UCSD-AML1 (cell line): ENCODE data around the gene TSPAN3.

ENCODE experiments used
- DNase-seq: peaks from one replicate; lab custom pipeline; 2025; ENCODE audit not compliant: unreplicated experiment; lab: John Stamatoyannopoulos, UW

The TSPAN3 gene

DNA sequence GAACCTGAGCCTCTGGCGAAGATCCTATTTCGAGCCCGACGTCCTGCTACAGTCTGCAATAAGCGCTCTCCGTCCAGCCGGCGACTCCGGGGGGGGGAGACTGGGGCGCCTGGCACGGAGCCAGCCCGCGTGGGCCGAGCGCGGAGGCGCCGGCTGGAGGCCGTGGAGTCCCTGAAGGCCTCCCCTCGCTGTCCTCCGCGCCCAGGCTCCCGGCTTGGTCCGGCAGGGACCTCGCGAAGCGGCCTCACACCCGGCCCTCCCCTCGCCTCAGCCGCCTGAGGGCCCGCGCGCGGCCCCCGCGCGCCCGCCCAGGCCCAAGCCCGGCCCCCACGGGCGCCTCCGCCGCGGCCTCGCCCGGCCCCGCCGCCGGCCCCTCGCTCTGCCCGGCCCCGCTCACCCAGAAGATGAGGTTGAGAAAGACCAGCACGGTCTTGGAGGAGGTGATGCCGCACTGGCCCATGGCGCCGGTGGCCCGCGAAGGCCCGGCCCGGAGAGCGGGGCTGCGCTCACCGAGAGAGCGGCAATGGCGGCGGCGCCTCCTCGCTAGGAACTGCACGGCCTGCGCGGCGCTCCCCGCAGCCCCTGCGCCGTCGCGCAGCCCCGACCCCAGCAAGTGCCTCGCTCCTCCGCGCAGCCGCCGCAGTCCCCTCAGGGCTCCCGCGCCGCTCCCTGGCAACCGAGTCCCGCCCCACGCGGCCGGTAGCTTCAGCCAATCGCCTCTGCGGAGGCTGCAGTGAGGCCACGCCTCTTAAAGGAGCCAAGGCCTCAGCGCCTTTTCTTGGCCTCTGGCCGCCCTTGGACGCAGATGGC lies at the start of gene TSPAN3:
Gene TSPAN3, minus strand, starts transcription at position 615 of the 810 bp plus-strand sequence. Its CDS starts 155 bp downstream, at position 460.
- peak; percentile 93 for DNase-seq

DNA sequence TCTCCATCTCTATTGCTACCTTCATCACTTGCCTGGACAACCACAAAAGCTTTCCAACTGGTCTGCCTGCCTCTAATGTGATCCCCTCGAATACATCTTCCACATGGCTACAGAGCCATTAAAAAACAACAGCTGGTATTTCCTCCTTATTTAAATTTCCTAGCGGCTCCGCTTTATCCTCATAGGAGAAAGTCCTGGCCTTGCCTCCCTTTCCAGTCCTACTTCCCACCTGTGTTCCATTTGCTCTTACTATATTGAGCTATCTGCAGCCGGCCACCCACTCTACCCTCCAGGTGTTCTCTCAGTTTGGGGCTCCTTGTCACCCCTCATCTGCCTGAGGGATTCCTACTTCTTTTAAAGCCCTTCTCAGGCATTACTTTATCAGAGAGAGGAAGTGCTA lies 49.7 kb upstream of the TSPAN3 start:
- no peak for DNase-seq

DNA sequence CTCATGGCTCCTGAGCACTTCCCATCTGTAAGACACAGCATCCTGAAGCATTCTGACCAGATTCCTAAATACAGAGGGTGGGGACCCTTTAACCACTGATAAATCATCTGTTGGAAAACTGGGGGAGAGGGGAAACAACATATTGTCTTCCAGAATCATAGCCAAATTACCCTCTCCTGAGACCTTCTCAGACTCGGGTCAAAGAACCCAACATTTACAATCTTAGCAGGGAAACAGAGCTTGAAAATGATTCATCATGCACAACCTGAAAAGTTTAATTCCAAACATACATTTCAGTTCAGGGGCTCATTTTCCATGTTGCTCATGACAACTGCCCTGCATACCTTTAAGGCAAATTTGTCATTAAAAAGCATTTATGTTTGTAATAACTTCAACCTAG lies 48.5 kb upstream of the TSPAN3 start:
- DNase-seq, result no peak

DNA sequence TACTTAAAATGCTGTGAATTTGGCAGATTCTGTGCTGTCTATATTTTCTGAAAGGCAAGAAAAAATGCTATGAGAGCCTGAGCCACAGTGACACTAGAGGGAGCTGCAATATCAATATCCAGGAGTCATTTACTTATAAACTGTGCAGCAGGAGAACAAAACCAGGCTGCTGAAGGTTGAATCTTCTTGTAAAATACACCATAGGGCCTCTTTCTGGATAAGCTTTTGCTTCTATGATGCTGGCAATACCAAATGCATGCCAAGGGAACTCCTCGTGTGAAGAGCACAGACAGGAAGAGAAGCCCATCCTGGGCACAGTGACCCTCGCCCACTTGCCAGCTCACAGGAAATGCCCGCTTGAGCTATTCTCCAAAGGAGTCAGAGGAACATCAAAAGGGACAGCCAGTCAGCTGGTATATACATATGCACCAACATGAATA lies 48.0 kb upstream of the TSPAN3 start:
- DNase-seq, result peak; percentile 30

DNA sequence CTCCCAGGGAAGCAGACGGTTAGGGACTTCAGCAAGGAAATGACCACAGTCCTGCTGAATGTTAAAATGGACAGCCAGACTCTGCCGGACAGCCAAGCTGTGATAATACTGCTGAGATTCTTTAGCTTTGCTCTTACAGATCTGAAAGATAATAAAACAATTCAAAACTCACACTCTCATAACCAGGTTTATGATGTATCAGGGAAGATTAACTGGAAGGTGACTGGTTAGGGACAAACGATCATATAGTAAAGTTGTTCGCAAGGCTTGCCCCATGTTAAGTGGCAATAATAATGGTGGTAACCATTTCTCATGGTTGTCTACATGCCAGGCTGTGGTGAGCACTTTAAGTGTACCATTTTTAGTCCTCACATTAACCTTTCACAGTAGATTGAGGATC lies 44.3 kb upstream of the TSPAN3 start:
- no peak for DNase-seq

DNA sequence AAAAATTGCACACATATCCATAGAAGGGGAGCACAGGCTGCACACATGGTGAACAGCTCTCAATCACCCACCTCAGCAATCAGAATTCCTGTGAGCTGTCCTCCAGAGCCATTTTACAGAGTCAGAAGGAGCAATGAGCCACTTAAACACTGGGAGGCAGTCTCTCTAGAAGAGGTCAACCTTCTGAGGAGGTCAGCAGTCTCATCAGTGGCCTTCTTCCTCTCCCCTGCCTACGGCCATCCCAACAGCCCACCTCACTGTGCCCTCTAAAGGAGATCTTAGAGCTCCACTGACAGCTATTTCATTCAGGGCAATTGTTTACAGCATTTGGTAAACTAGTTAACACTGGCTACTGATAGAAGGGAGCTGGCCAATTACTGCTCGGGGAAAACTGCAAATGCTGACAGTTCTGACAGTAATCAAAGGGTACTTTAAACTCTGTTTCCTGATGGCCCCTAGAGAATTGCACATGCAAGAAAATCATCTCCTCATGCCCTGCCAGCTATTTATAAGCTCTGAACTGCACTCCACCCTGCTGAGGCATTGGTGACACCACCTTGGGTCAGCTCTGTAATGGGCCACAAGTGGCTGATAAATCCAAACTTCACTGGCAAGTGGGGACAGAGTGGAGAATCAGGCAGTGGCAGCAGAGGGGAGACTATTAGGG lies 42.1 kb upstream of the TSPAN3 start:
- no peak for DNase-seq

DNA sequence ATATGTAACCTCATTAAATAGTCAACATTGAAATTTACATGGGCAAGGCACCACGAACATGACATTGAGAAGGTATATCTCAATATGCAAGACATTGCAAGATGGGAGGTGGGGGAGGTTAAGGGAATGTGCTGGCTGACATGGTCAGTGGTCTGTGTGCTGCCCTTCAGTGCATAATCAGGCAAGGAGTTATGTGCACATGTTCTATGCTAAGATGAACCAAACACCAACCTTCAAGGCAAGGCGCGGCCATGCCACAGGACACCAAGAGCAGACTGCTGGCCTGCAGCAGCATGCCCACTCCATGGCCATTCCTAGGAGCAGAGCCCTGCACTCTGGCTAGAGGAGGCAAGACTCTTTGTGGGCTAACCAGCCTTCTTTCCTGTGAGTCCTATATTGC lies 40.9 kb upstream of the TSPAN3 start:
- DNase-seq, result no peak

DNA sequence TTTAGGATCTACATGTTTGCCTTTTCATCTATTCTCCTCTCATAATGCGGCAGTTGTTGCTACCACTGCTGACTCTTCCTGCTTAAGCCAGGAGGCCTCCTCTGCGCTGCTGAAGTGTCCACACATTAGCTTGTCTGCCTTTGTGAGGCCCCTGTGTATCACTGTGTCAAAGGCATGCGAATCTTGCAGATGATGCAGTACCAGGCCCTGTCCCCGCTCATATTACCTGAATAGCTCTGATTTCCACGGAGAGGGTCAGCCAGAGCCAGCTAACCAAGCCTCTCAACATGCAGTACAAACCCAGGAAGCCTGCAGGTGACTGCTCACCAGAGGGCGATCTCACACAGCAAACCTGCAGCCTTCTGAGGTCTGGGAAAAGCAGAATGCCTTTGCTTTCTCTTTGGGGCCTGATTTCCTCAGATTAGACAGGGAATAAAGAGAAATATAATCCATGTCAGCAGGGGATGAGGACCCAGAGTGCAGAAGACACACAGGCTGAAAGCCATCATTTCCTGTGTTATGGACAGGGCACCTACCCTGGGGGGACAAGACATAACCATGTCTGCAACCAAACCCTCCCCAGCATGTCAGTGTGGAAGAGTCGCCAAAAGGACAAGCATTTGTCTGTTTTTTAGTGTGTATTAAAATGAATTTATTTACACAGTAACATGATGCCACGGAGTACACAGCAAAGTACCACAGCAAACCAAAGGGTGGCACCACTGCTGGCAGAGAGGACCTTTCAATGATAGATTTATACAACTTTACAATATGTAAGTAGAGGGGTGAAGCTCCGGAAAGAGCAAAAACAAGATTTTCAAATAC lies 36.8 kb upstream of the TSPAN3 start:
- peak; percentile 37 for DNase-seq

DNA sequence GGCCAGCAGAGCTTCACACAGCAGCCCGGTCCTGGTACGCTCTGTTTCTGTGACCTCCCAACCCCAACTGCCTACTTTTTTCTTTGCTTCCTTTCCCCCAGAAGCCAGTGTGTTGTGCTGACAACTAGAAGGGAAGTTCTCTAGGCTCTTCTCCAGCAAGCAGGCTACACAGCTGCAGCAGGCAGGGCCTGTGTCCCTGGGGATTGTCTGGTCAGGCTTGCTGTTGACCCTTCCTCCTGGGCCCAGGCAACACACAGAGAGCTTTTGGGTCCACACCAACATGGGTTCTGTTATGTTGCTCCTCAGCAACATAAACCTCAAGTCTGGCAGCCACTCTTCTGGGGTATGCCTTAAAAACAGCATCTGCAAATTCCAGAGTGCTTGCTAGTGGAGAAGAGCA lies 36.2 kb upstream of the TSPAN3 start:
- DNase-seq, result no peak

DNA sequence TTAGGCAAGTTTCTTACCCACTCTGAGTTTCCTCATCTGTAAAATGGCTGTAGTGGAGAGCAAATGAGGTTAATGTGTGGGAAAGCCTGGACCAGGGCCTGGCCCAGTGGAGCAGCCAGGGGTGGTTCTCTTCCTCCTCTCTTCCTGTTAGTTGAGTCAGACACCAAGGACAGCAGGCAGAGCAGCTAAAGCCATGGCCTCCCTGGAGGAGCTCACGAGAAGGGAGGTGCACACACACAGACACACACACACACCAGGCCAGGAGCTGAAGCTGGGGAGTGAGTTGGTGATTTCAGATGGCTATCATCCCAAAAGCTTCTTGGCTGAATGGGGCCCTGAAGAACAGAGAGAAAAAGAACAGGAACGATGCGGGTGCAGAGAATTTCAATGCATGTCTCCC lies 33.2 kb upstream of the TSPAN3 start:
- no peak for DNase-seq

DNA sequence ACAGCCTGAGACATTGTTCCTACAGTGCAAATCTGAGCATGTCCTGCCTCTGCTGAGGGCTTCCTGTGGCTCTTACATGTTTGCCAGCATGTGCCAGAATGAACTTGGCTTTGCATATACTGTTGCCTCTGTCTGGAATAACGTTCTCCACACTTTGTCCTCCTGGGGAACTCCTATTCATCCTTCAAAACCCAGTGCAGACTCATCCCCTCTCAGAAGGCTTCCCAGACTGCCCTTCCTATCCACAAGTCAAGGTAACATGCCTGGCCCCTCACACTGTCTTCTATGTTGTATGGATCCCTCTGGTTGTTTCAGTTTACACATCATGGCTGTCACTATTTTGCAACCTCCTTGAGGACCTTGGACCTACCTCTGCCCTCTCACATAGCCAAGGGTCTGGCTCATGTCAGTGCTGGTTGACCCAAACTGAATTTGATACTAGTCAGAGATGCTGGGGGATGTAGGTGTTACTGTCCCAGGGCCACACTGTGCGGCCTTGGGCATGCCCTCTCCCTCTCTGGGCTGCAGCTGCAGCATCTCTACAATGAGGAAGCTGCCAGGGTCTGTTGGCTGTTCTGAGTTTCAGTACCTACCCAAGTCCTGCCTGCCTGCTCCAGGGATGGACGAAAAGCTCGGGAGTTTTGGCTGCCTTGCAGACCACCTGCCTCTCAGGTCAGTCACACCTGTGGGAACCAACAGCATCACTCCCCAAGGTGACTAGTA lies 29.0 kb upstream of the TSPAN3 start:
- no peak for DNase-seq

DNA sequence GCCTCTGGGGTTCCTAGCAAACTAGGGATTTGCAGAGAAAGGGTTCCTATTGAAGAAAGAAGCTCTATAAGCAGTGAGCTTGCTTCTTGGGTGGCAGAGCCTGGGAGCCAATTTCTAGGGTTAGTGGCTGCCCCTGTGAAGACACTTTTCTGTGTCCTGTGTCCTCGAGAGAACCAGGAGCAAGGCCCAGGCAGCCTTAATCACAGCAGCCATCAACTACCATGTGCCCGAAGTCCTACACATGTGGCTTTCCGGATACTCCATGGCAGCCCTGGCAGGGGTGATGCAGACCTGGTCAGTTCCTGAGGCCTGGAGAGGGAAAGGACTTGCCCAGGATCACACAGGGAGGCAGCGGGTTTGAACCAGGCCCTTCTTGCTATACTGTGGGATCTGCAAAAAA lies 27.7 kb upstream of the TSPAN3 start:
- no peak for DNase-seq

DNA sequence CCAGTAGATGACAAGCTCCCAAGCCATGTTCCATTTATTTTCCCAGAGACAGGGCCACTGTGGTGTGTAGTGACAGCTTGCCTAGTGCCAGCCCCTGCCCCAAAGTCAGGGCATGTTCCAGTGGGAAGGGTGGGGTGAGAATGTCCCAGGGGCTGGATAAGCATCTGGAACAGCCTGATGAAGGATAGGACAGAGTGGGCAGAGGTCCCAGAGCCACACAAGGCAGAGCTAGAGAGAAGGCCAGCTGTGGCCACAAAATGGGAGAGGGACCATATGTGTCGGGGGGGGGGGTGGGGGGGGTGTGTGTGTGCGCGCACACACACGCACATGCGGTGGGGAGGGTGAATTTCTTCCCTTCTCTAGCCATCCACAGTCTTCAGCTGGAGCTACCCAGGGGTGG lies 27.0 kb upstream of the TSPAN3 start:
- no peak for DNase-seq

DNA sequence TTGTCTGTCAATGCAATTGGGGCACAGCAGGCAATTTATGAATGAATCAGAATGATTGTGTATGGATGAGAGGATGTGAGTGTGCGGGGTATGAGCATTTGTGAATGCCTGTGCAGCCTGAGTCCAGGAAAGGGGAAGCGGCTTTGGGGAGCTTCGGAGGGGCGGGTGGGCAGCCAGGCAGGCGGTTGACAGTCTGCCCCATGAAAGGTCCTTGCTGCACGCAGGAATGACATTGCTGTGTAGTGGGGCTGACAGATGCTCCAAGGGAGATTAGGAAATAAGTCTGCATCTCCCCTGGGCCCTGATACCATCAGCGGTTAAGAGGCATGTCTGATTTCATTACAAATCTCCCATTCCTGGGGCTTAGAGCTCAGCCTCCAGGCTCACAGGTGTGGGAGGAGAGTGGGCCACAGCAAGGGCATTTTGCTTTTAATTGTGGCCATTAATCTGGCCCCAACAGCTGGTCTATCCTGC lies 26.4 kb upstream of the TSPAN3 start:
- no peak for DNase-seq

DNA sequence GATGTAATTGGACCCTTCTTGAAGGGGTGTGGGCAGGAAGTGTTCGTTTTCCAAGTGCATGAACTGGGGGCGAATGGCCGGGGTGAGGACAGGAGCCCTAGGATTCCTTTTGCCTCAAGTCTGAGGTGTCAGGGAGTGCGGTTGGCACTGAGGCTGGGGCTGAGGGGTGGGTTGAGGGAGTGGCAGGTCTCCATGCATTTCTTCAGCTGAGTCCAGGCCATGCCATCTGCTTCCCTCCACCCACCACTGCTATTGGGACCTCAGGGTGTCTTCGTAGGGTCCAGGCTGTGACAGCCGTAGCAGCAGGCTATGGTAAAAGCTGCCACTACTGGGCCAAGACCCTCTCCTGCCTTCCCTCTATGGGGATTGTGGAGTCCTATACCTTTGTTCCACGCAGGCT lies 25.6 kb upstream of the TSPAN3 start:
- DNase-seq, result no peak

DNA sequence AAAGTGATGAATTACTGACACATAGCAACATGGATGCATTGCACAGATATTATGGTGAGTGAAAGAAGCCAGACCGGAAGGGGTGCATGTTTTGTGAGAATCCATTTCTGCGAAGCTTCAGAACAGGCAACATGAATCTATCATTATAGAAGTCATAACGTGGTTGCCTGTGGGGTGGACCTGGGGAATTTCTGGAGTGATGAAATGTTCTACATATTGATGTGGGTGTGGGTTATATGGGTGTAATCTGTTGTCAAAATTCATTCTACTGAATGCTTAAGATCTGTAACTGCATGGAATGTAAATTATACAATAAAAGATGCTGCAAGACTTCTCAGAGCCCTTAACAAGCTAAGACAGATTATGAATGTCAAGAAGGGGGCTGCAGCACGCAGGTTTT lies 25.2 kb upstream of the TSPAN3 start:
- DNase-seq, result no peak

DNA sequence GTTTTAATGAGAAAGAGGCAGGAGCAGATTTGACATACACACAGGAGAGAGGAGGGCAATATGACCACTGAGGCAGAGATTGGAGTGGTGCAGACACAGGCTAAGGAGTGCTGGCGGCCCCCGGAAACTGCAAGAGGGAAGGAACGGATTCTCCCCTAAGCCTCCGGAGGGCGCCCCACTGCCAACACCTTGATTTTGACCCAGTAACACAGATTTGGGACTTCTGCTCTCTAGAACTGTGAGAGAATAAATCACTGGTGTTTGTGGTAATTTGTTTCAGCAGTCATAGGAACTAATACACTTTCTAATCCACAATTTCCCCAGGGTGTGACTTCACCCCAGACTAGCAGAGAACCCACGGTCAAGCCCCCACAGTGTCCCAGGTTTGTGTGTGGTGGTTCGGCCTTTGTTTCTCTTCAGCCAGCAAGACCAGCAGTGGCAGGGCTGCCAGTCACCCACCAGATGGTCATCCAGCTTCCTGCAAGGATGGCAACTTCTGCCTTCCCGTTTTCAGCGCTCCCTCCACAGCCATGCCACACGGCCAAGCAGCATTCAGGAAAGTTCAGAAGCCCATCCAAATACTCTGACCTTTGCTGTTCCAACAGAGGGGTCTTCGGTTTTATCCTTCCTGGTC lies 23.6 kb upstream of the TSPAN3 start:
- DNase-seq, result no peak

DNA sequence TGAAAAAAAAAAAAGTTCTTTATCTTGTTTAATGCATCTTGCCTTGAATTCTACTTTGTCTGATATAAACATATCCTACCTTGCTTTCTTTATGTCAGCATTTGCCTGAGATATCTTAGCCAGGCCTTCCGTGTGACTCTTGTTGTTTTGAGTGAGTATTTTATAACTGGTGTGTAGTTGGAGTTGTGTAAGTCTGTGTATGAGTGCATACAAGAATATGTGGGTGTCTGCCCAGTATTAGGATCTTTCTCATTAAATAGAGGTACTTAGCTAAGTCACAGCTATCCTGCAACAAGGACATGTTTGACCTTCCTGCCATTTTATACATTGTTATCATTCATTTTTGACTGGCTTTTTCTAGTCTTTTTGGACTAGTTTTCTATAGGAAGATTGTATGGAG lies 22.5 kb upstream of the TSPAN3 start:
- no peak for DNase-seq

DNA sequence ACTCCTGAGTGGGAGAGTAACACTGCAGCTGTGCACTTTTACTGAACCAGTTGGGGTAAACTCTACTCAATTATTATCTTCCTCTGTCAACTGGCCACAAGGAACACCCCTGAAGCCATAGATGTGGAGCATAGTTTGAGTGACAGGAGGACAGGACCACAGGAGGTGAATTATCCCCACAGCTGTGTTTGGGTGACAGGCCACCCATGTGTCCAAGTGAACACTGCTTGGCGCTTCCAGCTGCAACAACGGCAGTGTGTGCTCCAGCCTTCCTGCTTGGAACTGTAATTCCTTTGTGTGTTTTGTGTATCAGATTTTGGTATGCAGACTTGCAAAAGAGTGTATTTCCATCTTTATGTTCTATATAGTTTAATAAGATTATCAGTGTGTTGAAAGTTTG lies 20.2 kb upstream of the TSPAN3 start:
- no peak for DNase-seq

DNA sequence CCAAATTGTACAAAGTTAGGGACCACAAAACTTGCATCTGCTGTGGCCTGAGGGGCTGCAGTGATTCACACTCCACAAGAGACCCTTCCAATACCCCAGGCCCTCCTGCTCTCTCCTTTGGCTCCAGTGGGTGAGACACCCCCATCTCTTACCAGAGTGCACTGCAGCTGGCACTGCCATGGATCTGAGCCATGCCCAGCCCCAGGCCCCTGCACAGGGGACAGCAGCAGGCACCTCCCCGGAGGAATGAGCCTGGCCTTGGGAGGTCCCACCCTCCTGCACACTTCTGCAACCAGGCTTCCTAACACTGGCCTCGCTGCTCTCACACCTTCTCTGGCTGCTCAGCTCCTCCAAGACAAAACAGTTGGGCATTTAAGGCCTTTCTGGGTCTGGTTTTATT lies 16.3 kb upstream of the TSPAN3 start:
- no peak for DNase-seq

DNA sequence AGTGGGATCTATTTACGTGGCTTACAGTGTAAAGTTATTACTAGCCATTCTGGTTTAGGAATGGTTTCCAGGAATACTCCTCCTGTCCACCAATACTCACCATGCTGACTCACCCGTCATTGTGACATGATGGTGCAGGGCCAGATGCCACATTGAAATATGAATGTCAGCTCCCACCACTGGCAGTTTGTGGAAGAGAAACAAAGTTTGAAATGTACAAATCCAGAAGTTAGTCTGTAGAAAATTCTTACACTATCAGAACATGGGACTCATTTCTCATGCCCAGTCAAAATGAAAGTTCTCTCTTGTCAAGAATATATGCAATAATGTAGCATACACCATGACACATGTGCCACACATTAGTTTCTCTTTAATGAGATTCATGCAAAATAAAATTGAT lies 14.4 kb upstream of the TSPAN3 start:
- DNase-seq, result no peak
